Tibial nerve (tissue), 4 donors: ENCODE results near the gene FCHSD2. TPM values are rescaled to one million over a fixed set of nuclear protein-coding genes. Genes with fewer than 3 reads are reported as not detected.

ENCODE experiments used
- DNase-seq, 2 donors: peaks; one replicate each; pipeline ENCODE4 v3.0.0-alpha.2; 2019; ENCODE audit warnings: low spot score in 2 of 2
- H3K27ac ChIP-seq, 4 donors: fragments of 200-600 bp; sonication (generic) in 3 of 4; one replicate each; pipeline ENCODE4 v1.5.1; 2017 to 2019; ENCODE audit warnings: mild to moderate bottlenecking in 1 of 4
- H3K27me3 ChIP-seq, 2 donors: fragments of 200-600 bp; sonication (generic) in 1 of 2; one replicate each; pipeline versions ENCODE4 v1.5.1 to v1.6.0; 2017 to 2019
- H3K36me3 ChIP-seq, 3 donors: fragments of 200-600 bp; sonication (generic); one replicate each; pipeline ENCODE4 v1.5.1; 2018 to 2019
- H3K4me1 ChIP-seq, 4 donors: fragments of 200-600 bp; sonication (generic) in 3 of 4; one replicate each; pipeline ENCODE4 v1.5.1; 2017 to 2019
- H3K4me3 ChIP-seq, 4 donors: fragments of 200-600 bp; sonication (generic) in 3 of 4; one replicate each; pipeline ENCODE4 v1.5.1; 2017 to 2019; ENCODE audit warnings: mild to moderate bottlenecking in 1 of 4, moderate library complexity in 1 of 4
- H3K9me3 ChIP-seq, 4 donors: fragments of 200-600 bp; sonication (generic) in 3 of 4; one replicate each; pipeline ENCODE4 v1.5.1; 2017 to 2019
- CTCF ChIP-seq, 5 experiments: fragments of 200-600 bp in 3 of 5; fragments of 450-650 bp in 2 of 5; sonication (generic) in 3 of 5; IDR thresholded peaks; one replicate each; pipeline ENCODE4 v1.5.1; 2016 to 2019; ENCODE audit warnings: antibody characterized with exemption in 5 of 5, mild to moderate bottlenecking in 3 of 5, moderate library complexity in 2 of 5
- EP300 ChIP-seq, 2 donors: sonication (generic); formaldehyde crosslinking; IDR thresholded peaks; one replicate each; pipeline ENCODE4 v1.6.1; 2017; ENCODE audit warnings: antibody characterized with exemption in 2 of 2, mild to moderate bottlenecking in 1 of 2
- POLR2A ChIP-seq, 2 donors: fragments of 450-650 bp; IDR thresholded peaks; one replicate each; pipeline ENCODE4 v1.6.1; 2017; ENCODE audit warnings: antibody characterized with exemption in 2 of 2, mild to moderate bottlenecking in 2 of 2, moderate library complexity in 2 of 2
- WGBS, 2 donors: methylation state at CpG; one replicate each; pipeline ENCODE4 v1.1.5; 2018; 5-methylcytosine and 5-hydroxymethylcytosine counted together
- total RNA-seq, 4 donors: library from RNA; depleted of rRNA; stranded (reverse); fragments of >200 nt; gene quantifications; one replicate each; pipeline ENCODE4 v1.1.0, GENCODE V29; 2016

Gene FCHSD2
- total RNA-seq, 4 donors from 2014 or later: 19.5 to 29.1 (median 22.8) TPM

DNA sequence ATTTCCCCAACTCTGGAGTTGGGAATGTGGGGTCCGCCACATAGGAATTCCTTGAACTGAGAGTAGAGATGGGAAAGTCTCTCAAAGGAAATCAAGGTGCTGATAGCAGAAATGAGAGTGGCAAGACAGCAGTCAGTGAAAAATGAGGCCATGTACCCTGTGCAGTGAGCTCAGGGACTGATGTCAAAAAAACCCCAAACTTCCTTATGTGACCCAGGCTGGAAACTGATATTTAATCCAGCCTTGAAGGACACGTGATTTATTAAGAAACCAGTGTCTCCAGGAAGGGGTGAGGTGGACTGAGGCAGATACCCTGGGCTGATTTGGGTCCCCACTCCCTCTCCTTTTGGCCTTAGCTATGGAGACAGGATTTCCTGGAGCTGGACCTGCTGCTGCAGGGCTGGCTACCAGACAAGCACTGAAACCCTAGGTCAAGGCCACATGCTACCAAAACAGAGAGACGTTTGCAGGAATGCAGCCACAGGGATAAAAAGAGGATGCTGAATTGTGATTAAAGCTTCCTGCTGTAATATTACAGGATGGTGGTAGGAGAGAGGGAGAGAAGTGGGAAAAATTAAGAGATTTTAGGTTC is 25.3 kb upstream of the FCHSD2 start:
- Histone ChIP-seq H3K4me3 (no peak overlapping the region), H3K27me3 (no peaks in the 10 kb centered on the region), H3K36me3 (no peaks in the 10 kb centered on the region), H3K27ac (no peak overlapping the region), H3K4me1 (peaks cover 0 to 9% (median 0%) of the 10 kb centered on the region in 4 donors), H3K9me3 (no peaks in the 10 kb centered on the region)
- WGBS, 2 donors: 61 to 68% methylated on average over 3 of the region's 3 CpGs
- no peak for DNase-seq
- TF ChIP-seq EP300 (IDR thresholded peaks at IDR 0.05) (no peak), CTCF (IDR thresholded peaks at IDR 0.05) (no peak), POLR2A (IDR thresholded peaks at IDR 0.05) (no peak)

DNA sequence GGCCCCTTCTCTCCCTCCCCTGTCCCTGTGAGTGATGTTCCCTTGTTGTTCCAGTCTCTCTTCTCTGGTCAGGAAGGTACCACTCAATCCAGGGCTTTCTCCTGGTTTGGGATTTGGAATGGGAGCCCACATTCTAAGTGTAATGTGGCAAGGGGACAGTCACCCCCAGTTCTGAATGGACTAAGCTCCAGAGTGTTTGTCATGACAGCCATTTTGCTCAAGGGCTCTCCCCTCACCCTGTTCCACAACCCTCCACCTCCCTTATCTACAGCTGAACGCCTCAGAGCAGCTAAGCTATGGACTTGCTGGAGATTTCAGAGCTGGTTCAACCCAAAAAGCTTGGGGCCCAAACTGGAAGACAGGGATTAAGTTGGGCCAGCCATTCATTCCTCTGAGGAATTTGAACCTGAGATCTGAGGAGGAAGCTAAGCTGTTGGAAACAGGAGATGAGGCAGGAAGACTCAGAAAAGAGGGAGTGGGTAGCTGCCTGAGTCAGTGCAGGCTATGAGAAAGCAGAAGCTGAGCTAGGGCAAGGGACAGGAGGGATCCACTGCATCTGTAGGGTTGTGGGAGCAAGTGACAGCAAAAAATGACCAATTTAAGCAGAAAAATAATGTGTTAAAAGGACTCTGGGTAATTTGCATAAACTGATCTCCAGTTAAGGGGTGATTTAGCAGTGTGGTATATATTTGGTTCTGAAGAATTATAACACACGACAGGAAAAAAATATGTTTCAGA is 22.9 kb upstream of the FCHSD2 start:
- no peak for TF ChIP-seq EP300 (IDR thresholded peaks at IDR 0.05)
- TF ChIP-seq POLR2A (IDR thresholded peaks at IDR 0.05): no peak
- no peak for TF ChIP-seq CTCF (IDR thresholded peaks at IDR 0.05)

DNA sequence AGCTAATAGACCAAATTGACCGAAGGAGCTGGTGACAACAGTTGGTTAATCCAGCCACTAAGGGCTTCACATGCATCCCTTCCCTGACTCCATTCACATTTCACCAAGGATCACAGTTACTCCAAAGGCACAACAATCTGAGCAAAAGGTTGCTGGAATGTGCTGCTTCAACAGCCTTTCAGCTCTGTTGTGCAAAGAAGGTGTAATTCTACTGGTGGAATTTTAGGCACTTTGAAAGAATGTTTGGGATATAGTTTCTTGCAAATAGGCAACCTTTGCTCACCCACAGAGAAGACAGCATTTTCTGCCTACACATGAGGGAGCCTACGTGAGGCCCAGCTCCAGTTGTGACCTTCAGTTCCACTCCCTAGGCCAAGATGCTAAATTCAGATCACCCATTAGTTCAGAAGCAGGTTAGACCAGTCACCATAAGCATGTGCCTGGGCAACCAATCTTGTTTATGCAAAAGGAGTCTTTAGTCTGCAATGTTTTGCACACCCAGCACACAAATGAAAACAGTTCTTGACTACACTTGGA is 21.6 kb upstream of the FCHSD2 start:
- Histone ChIP-seq H3K9me3 (no peaks in the 10 kb centered on the region), H3K36me3 (no peaks in the 10 kb centered on the region), H3K4me3 (no peak overlapping the region), H3K27me3 (no peaks in the 10 kb centered on the region), H3K27ac (no peak overlapping the region), H3K4me1 (peaks cover 0 to 13% (median 0%) of the 10 kb centered on the region in 4 donors)
- no peak for TF ChIP-seq POLR2A (IDR thresholded peaks at IDR 0.05)
- no peak for TF ChIP-seq CTCF (IDR thresholded peaks at IDR 0.05)
- no peak for TF ChIP-seq EP300 (IDR thresholded peaks at IDR 0.05)
- 77 to 80% methylated on average over 2 of the region's 2 CpGs for WGBS, 2 donors
- no peak for DNase-seq

More for the DNA sequence above, 22.9 kb upstream of the FCHSD2 start:
- DNase-seq: no peak
- H3K36me3 ChIP-seq: no peaks in the 10 kb centered on the region
- H3K4me3 ChIP-seq: no peak overlapping the region
- H3K9me3 ChIP-seq: no peaks in the 10 kb centered on the region
- no peaks in the 10 kb centered on the region for H3K27me3 ChIP-seq
- peaks cover 0 to 4% (median 0%) of the 10 kb centered on the region in 4 donors for H3K4me1 ChIP-seq
- no peak overlapping the region for H3K27ac ChIP-seq
- 92 to 96% methylated on average over 2 of the region's 2 CpGs for WGBS, 2 donors

GRCh38 chr11:73162196-73162740 is 20.1 kb upstream of the FCHSD2 start:
- Histone ChIP-seq H3K9me3 (no peaks in the 10 kb centered on the region), H3K36me3 (no peaks in the 10 kb centered on the region), H3K4me3 (no peak overlapping the region), H3K27me3 (no peaks in the 10 kb centered on the region), H3K27ac (no peak overlapping the region), H3K4me1 (peaks cover 0 to 23% (median 10%) of the 10 kb centered on the region in 4 donors)
- no peak for DNase-seq
- WGBS, 2 donors: 80 to 82% methylated on average over 10 of the region's 10 CpGs
- TF ChIP-seq POLR2A (IDR thresholded peaks at IDR 0.05): no peak
- no peak for TF ChIP-seq EP300 (IDR thresholded peaks at IDR 0.05)
- no peak for TF ChIP-seq CTCF (IDR thresholded peaks at IDR 0.05)
